GM19395 (cell line): Measurements from ENCODE around the gene TGM1.
"Not testable (repeated sequence)": the region's sequence is repeated elsewhere in the genome, so short reads cannot be mapped to it uniquely, and the experiment has no call there.

ENCODE experiments used
- ATAC-seq: cut with Tn5 transposase; IDR thresholded peaks from one replicate; pipeline ENCODE4 v1.9.1; 2021; ENCODE audit warnings: mild to moderate bottlenecking, moderate library complexity; ENCODE audit not compliant: unreplicated experiment

Gene TGM1

DNA sequence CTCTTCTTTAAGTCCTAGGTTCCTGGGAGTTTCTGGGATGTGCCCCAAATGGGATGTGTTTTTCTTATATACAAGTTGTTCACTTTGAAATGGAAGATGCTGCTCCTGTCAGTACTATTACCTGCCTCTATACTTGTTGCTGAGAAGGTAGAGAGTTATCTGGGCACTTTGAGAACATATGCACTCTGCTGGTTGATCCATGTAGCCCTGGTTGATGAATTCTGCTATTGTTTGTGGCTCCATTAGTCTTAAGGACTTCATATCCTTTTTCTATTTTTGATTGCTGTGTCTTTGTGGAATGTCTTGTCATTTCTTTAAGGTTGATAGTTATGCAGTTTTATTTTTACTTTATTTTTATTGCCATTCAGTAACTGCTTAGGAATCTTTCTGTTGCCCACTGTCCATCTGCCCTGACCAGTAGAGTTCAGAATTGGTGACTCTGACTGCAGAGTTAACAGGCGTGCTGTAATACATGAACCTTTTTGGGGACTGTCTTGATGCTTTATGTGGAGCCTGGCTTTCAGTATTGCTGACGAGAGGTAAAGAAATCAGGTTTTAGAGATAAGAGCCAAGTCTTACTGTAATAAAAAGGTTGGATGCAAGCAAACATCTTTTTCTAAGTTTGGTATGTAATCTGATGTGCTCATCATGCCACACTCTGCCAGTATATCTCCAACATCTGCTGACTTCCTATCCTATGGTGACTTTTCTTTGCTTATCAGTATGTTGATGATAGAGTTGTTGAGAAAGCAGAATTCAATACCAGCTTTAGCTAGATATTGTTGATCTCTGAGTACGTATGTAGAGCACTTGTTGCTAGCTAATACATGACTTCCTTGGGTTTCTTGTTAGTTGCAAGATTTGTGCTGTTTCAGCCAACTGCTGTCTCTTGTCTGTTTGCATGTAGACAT, 28.6 kb downstream of the TGM1 start:
- ATAC-seq: no peak

DNA sequence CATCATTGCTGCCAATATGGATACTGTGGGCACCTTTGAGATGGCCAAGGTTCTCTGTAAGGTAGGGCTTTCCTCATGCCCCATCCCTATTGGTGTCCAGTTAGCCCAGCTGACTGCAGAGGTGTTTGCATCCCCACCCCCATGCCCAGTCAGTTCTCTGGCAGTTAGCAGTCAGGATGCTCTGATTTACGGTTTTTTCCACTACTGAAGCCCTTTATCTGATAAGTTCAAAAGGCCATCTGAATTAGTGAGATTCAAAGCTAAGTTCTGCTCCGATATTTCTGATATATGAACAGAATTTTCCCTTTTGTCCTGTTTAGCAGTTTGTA, 29.5 kb downstream of the TGM1 start:
- ATAC-seq: no peak

GRCh38 chr14:24232645-24233537, 30.1 kb downstream of the TGM1 start, which contains the start of gene GMPR2:
Gene GMPR2 (plus strand): TSS chr14:24232929. CDS start chr14:24233254, 325 bp downstream.
- ATAC-seq: peak; percentile 69

GRCh38 chr14:24232121-24232644, 30.8 kb downstream of the TGM1 start, which contains the start of gene NEDD8:
Gene NEDD8 (minus strand): TSS chr14:24232367. CDS start chr14:24232267, 100 bp downstream.
- ATAC-seq: peak; percentile 82

- ATAC-seq: peak; percentile 10
Observed at GRCh38 chr14:24231263-24232120, 31.5 kb downstream of the TGM1 start.

DNA sequence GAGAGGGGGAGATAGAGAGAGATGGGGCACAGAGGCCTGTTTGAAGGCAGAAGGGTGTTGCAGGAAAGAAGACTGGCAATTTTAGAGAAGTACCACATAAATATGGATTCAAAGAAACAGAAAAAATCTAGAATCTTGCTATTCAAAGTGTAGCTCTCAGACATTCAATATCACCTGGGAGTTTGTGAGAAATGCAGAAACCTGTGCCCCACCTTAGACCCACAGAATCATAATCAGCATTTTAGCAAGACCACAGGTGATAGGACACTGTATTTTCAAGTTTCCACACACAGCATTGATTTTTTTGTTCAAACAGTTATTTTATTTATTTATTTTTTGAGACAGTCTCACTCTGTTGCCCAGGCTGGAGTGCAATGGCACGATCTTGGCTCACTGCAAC, 34.1 kb downstream of the TGM1 start:
- no peak for ATAC-seq

DNA sequence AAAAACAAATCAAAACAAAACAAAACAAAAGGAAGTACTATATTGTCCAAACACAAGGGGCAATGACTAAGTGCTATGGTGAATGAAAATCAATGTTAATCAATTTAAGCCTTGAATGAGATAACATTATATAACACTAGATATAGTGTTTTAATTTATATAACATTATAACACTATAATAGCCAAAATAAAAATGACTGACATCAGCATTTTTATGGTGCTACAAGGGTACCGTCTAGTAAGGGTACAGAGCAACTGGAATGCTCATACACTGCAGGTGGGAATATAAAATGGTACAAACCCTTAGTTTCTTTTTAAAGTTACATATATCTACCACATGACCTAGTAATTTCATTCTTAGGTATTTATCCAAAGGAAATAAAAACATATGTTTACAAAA, 36.5 kb downstream of the TGM1 start:
- ATAC-seq: no peak

GRCh38 chr14:24224618-24225071, 38.3 kb downstream of the TGM1 start:
- ATAC-seq: no peak

DNA sequence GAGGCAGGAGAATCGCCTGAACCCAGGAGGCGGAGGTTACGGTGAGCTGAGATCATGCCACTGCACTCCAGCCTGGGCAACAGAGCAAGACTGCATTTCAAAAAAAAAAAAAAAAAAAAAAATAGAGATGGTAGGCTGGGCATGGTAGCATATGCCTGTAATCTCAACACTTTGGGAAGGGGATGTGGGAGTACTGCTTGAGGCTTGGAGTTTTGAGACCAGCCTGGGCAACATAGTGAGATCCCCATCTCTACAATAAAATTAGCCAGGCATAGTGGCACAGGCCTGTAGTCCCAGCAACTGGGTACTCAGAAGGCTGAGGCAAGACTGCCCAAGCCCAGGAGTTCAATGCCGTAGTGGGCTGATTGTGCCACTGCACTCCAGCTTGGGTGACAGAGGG, 40.0 kb downstream of the TGM1 start:
- not testable (repeated sequence) for ATAC-seq

GRCh38 chr14:24219521-24219920, 43.5 kb downstream of the TGM1 start:
- no peak for ATAC-seq

DNA sequence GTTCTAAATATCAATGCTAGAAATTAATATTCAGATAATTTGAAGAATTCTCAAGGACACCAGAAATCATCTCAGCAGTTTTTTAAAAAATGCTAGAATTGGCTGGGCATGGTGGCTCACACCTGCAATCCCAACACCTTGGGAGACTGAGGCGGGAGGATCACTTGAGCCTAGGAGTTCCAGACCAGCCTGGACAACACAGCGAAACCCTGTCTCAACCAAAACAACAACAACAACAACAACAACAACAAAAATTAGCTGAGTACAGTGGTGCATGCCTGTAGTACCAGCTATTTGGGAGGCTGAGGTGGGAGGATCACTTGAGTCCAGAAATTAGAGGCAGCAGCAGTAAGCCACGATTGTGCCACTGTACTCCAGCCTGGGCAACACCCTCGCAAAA, 43.9 kb downstream of the TGM1 start:
- no peak for ATAC-seq

DNA sequence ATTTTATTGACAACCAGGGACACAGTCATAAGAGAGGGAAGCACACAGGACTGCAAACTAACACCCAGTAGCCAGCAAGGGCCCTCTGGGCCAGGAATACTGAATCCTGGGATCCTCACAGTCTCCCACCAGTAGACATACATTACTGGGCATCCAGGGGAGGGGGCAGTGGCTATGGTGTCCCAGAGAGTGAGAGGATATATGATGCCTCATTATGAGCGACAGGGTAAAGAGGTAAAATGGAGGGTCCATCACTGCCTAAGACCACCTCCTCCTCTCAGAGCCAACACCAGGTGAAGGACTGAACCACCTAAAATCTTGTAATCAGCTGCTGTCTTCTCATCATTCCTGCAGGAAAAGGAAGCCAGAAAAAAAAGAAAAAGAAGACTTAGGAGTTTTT, 46.1 kb downstream of the TGM1 start:
- ATAC-seq: not testable (repeated sequence)

DNA sequence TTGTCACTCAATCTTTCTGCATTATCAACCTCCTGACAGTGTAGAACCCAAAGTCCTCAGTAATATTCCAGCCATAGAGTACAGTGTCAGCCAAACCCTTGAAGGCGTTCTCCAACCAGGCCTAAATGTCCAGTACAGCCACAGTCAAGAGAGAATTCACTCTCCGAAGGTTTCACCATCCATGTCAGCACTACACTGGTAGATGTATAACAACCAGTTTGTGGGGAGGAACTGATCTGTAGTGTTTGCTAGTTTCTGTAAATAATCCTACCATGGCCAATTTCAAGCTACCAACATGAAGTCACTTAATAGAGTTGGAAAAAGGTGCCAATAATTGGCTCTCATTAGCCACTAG, 46.7 kb downstream of the TGM1 start:
- no peak for ATAC-seq

GRCh38 chr14:24215495-24216344, 47.3 kb downstream of the TGM1 start, which contains the start of gene MDP1:
Gene MDP1 (minus strand): TSS chr14:24216066. CDS start chr14:24215955, 111 bp downstream.
- peak; percentile 68 for ATAC-seq

GRCh38 chr14:24213866-24214662, 48.9 kb downstream of the TGM1 start:
- no peak for ATAC-seq

DNA sequence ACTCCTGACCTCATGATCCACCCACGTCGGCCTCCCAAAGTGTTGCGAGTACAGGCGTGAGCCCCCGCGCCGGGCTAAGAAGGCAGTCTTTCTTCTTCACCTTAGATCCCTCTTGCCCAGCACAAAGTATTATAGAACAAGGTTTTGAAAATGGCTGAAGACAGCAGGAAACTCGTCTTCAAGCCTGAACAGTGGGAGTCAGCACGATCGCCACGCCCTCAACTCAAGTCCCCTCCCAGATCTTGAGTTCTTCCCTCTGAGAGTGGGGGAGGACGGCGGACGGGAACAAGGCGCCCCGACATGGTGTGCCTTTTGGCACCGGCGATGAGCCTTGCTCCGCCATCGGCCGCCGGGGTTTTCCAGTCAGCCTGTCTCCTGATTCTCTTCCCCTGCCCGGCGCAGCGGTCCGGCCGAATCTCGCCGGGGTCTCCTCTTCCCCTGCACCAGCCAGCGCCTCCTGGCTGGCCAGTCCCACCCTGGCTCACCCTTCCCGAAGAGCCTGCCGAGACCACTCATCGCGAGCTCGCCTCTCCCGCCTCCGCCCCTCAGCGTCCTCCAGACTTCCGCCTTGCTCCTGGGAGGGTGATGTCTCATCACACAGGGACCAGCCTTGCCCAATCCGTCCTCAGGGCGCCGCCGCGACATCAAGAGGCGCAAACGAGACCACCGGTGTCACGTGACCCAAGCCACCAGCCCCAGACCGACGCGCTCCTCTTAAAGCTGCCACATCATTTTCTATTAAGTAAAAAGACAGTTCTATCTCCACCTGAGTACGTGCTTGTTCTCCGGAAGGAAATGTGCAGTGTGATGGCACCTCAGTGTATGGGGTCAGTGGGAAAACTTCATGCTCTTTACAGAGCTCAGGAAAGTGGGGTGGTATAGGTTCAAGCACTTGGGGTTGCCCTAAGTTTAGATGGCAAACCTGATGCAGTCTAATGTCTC, 49.8 kb downstream of the TGM1 start, which contains the start of gene CHMP4A:
Gene CHMP4A, minus strand, starts transcription at position 565 of the 942 bp plus-strand sequence. Its CDS starts 49 bp downstream, at position 516.
- peak; percentile 80 for ATAC-seq

GRCh38 chr14:24211311-24211710, 51.7 kb downstream of the TGM1 start:
- ATAC-seq: no peak
